GM10248 (cell line): ENCODE results near the gene GAN.

Experiments used
- CTCF ChIA-PET: fragments of 300-600 bp; sonication (Branson Sonifier 250); formaldehyde crosslinking; extraction: SDS; loops from one replicate; lab custom pipeline; 2021; ENCODE audit warnings: antibody characterized with exemption; lab: Yijun Ruan, JAX
- POLR2A ChIA-PET: fragments of 350-650 bp; sonication (Branson Sonifier 250); formaldehyde crosslinking; extraction: SDS; loops from one replicate; lab custom pipeline; 2020; ENCODE audit warnings: antibody characterized with exemption; lab: Yijun Ruan, JAX
- DNase-seq: peaks from one replicate; pipeline ENCODE4 v3.0.0; 2012; ENCODE audit errors: extremely low spot score
- CTCF ChIP-seq: IDR thresholded peaks from 2 replicates; pipeline ENCODE4 v1.5.1; 2012; ENCODE audit warnings: mild to moderate bottlenecking, low read depth; ENCODE audit errors: extremely low read depth, missing control alignments, control extremely low read depth

Gene GAN

GRCh38 chr16:81394966-81395655 is 80.3 kb downstream of the GAN start:
- no peak for TF ChIP-seq CTCF
- DNase-seq, result no peak
- ChIA-PET CTCF (interaction anchor here (1.0 to 1.3 kb wide), 4 partner anchors 9 to 342 kb away, joined by 3 to 4 read pairs (median 3); no protein-coding TSS in a partner anchor), POLR2A (no interaction called here)

- TF ChIP-seq CTCF, result no peak
- POLR2A ChIA-PET, result no interaction called here
- DNase-seq, result no peak
- CTCF ChIA-PET, result interaction anchor here (1.0 kb wide), 1 partner anchor 30 kb away, joined by 4 read pairs; no protein-coding TSS in a partner anchor
Observed at GRCh38 chr16:81397058-81397878, 82.5 kb downstream of the GAN start.

GRCh38 chr16:81397879-81398520 is 83.2 kb downstream of the GAN start:
- ChIA-PET POLR2A (no interaction called here), CTCF (interaction anchor here (1.8 kb wide), 1 partner anchor 42 kb away, joined by 4 read pairs; no protein-coding TSS in a partner anchor)
- no peak for DNase-seq
- no peak for TF ChIP-seq CTCF

- ChIA-PET POLR2A (interaction anchor here (0.6 kb wide), 1 partner anchor 331 kb away, joined by 4 read pairs; no protein-coding TSS in a partner anchor), CTCF (interaction anchor here (1.0 to 2.4 kb wide), 11 partner anchors 13 to 339 kb away, joined by 3 to 8 read pairs (median 4); no protein-coding TSS in a partner anchor)
- TF ChIP-seq CTCF, result no peak
- DNase-seq, result no peak
Observed at GRCh38 chr16:81399909-81400308, 85.1 kb downstream of the GAN start.

GRCh38 chr16:81401035-81401950 is 86.5 kb downstream of the GAN start:
- ChIA-PET CTCF (interaction anchor here (1.0 to 2.4 kb wide), 7 partner anchors 12 to 336 kb away, joined by 3 to 8 read pairs (median 4); no protein-coding TSS in a partner anchor), POLR2A (no interaction called here)
- TF ChIP-seq CTCF, result no peak
- no peak for DNase-seq
